SH-SY5Y (cell line): ENCODE measurements around the gene KIRREL1.

Experiments
- GATA2 ChIP-seq: IDR thresholded peaks from 2 replicates; pipeline ENCODE4 v1.6.1; 2011; ENCODE audit warnings: mild to moderate bottlenecking, low read depth, low read length
- GATA3 ChIP-seq: IDR thresholded peaks from 2 replicates; pipeline ENCODE4 v1.6.1; 2011; ENCODE audit warnings: low read depth, mild to moderate bottlenecking, low read length, moderate library complexity

- TF ChIP-seq GATA3 (no peak), GATA2 (no peak)
Measured at GRCh38 chr1:158022554-158023312, 29.3 kb downstream of the KIRREL1 start.
